Measurements from ENCODE around the gene INCENP.

DNA sequence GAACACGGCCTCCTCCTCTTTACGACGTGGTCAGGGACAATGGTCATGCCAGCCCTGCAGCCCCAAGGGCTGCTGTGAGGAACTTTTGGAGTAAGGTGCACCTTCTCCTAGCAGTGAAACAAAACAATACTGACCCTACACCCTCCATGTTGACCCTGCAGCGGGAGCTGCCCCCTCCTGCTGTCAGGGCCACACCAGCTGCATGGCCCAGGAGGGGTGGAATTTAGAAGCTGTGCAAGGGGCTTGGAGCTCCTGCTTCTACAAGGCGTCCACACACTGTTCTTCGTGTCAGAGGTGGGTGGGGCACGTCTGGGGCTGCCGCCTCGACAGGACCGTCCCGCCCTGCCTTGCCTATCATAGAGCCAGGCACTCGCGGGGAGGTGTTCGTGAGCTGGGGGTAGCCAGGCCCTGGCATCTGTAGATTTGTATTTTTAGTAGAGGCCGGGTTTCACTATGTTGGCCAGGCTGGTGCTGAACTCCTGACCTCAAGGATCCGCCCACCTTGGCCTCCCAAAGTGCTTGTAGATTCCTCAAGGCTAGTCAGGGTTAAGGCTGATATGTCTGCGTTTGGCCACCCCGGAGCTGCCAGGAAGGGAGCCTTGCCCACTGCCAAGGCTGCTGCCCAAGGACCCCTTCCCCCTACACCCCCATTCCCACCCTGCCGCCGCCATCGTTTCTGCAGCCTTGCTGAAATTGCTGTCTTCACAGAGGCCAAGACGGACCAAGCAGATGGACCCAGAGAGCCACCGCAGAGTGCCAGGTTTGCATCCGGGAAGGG, 15.9 kb downstream of the INCENP start:
- TF ChIP-seq GATA3 (IDR thresholded peaks at IDR 0.05; ENCODE audit: low read depth, low read length) = no peak
- no peak for TF ChIP-seq GATA2 (IDR thresholded peaks at IDR 0.05; ENCODE audit: low read depth, low read length)

Measured in SH-SY5Y (cell line).